OCI-LY1 (cell line): ENCODE results near the gene NDUFV3.
"Not testable (repeated sequence)": the region's sequence is repeated elsewhere in the genome, so short reads cannot be mapped to it uniquely, and the experiment has no call there.

Experiments used
- CTCF ChIP-seq: fragments of 200-600 bp; sonication (generic), shearing (Covaris generic); IDR thresholded peaks from 2 replicates; pipeline ENCODE4 v1.5.1; 2017; ENCODE audit warnings: mild to moderate bottlenecking, antibody characterized with exemption, low read length, moderate library complexity, mixed read lengths
- EZH2 ChIP-seq: fragments of 200-600 bp; sonication (generic), shearing (Covaris generic); IDR thresholded peaks from 2 replicates; pipeline ENCODE4 v1.8.0; 2017; ENCODE audit warnings: borderline replicate concordance, mixed run types, mild to moderate bottlenecking, antibody characterized with exemption, low read length, moderate library complexity, mixed read lengths

- not testable (repeated sequence) for TF ChIP-seq CTCF, EZH2
Measured at GRCh38 chr21:42949094-42949755, 56.1 kb downstream of the NDUFV3 start.
